Measurements from ENCODE around the gene GTPBP3.

The GTPBP3 gene

GRCh38 chr19:17309965-17310461 lies 27.3 kb upstream of the GTPBP3 start:
- DNase-seq: no peak

DNA sequence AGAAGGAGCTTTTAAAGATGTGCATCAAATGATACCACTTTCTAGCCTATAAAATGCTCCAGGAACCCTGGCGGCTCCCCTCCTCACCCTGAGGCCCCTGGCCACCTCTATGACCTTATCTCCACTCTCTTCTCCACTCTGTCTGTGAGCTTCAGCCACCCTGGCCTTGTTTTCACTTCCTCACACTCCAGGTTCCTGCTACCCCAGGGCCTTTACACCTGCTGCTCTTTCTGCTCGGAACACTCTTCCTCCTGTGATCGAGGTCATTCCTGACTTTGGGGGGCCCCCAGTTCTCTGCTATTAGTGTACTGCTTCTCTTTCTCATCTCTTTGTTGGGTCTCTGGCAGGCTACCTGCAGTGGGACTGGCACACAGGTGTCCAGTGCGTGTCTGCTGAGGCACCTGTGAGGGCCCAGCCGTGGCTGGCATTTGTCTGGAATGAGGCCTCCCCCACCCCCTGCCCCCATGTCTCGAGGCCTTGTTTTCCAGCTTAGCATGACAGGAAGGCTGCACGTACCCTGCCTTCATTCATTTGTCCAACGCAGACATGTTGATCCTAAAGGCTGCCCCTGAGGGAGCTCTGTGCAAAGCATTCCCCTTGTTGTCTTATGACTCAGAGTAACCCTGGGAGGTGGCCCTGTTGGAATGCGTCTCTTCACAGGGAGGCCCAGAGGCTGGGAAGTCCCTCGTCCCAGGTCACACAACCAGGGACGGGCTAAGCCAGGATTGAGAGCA lies 25.7 kb upstream of the GTPBP3 start:
- DNase-seq: no peak

- no peak for DNase-seq
Measured at GRCh38 chr19:17312189-17313113, 24.9 kb upstream of the GTPBP3 start.

DNA sequence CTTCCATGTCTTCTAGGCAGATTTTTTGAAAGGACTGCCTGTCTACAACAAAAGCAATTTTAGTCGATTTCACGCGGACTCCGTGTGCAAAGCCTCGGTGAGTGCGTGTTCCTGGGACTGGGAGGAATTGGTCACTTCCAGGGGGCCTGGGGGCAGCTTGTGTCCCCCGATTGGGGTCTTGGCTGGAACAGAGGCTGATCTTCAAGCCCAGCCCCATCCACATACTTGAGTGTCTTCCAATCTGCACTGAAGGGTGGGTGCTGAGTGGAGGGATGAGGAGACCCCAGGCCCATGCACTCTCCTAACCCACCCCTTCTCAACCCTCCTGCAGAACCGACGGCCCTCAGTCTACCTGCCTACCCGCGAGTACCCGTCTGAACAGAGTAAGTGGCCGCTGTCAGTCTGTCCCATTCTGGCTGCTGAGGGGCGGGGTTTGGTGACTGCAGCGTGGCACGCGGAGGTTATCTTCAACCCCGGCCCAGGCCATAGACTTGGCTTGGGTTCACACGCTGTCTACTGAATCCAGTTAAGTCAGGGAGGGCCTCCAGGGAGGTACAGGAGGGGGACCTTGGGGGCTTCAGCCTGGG lies 23.3 kb upstream of the GTPBP3 start:
- no peak for DNase-seq

- no peak for DNase-seq
Measured at GRCh38 chr19:17318966-17319365, 18.4 kb upstream of the GTPBP3 start.

DNA sequence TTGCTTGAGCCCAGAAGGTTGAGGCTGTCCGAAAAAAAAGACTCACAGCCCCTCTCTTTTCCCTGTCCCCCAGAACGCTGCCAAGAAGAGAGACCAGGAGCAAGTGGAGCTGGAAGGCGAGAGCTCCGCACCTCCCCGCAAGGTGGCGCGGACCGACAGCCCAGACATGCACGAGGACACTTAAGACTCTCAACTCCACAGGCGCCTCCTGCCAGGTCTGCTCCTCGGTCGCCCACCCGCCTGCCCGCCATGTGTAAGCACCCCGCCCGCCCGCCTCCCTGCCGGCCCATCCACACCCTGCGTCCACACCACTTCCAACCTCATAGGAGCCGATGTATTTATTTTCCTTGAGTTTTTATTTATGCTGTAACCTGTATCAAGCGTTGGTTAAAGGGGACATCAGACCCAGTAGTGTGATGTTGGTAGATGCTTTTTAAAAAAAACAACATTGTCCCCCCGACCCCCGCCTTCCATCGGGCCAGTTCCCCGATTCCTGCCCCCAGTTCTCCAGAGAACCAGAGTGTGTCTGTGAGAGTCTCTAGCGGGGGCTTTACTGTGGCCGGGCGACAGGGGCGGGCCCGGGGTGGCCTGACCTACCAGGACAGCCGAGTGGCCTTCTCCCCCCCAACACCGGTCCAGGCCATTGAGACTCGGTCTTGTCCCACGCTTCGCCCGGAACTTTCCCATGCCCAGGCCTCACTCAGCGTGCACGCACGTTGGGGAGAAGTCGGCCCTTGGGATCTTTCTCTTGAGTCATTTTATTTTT lies 17.7 kb upstream of the GTPBP3 start:
- no peak for DNase-seq

- DNase-seq: no peak
Measured at GRCh38 chr19:17320435-17320834, 16.9 kb upstream of the GTPBP3 start.

DNA sequence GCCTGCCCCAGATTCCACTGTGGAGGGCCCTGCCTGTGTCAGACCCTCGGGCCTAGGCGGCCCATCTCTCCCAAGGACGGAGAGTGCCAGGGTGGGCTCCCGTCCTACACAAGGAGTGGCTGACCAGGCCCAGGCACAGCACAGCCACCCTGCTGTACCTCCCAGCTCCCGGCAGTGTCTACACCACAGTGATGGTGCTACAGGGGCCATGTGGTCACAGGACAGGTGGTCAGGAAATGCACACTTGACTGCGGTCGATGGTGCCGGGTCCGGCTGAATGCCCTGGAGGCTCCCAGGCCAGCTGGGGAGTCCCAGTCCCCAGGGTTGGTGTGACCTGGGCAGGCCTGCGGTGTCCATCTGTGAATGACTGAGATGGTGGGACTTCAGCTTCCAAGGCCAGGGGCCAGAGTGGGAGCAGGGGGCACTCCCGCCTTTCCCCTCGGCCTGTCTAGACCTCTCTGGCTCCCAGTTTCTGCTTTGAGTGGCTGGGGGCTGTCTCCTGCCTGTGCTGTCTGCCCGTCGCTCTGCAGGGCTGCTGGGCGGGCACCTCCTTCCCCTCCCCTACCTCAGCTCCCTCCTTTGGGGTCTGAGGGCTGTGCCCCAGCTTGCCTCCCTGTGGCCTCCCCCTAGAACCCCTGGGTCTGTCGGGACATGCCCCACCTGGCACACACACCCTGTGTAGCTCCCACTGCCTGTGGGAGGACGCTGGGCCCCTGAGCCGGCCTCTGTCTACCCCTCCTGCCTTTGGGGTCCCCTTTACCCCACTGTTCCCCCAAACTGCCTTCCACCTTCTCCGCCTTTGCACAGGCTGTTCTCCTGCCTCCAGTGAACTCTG lies 15.5 kb upstream of the GTPBP3 start:
- DNase-seq: no peak

DNA sequence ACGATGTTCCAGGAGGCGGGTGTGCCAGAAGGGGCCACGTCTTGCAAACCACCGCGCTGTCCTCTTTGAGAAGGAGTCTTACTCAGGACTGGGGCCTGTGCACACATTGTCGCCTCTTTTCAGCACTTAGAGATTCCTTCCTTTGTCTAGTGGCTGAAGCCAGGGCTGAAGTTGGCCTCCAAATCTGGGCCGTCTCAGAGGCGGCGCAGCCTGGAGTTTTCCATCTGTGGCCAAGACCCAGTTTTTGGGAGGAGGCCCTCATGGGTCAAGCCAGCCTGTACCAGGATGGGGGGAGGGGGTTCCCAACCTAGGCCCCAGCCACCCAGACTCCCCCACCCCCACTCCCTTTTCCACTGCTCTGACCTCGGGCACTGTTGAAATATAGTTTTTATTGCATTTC lies 14.5 kb upstream of the GTPBP3 start:
- no peak for DNase-seq

DNA sequence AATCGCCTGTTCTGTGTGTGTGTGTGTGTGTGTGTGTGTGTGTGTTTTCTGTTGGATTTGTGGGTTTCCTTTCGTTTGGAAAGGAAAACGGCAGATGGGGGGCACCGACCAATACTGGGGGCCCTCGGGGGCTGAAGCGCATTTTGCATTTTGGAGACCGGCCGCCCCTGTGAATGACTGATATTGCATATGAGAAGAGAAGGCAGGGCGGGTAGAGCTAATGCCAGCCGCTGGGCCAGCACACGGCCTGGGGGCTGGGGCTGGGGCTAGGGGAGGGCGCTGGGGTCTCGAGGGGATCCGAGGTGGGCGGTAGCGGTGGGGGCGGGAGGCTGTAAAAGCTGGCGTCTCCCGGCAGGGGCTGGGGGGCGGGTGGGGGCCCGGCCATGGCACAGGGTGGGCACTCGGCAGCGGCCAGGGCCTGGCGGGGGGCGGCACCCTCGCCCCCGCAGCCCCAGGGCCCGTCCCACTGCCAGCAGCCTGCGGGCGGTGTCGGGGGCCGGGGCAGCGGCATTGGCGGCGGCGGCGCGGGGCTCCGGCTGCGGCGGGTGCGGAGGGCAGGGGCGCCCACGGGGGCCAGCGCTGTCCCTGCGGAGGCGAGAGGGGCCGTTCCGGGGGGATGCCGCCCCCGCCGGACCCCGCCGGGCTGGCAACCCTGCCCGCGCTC lies 13.9 kb upstream of the GTPBP3 start:
- no peak for DNase-seq

DNA sequence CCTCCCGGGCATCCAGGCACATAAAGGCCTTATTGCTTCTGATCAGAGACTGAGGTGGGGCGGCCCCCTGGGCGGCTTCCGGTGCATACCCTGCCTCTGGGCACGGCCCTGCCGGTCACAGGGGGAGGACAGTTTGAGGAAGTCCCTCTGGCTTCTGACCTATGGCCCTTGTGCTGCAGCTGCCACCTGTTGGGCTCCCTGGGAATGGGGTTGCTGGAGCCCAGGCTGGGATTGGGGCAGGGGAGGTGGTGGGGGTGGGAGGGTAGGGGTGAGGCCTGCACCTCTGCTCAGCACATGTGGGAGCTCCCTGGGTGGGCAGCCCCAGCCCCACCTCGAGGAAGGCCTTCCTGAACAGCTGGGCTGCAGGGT lies 13.4 kb upstream of the GTPBP3 start:
- DNase-seq: no peak

- no peak for DNase-seq
Measured at GRCh38 chr19:17324357-17325114, 12.8 kb upstream of the GTPBP3 start.

GRCh38 chr19:17325133-17325532 lies 12.2 kb upstream of the GTPBP3 start:
- no peak for DNase-seq

DNA sequence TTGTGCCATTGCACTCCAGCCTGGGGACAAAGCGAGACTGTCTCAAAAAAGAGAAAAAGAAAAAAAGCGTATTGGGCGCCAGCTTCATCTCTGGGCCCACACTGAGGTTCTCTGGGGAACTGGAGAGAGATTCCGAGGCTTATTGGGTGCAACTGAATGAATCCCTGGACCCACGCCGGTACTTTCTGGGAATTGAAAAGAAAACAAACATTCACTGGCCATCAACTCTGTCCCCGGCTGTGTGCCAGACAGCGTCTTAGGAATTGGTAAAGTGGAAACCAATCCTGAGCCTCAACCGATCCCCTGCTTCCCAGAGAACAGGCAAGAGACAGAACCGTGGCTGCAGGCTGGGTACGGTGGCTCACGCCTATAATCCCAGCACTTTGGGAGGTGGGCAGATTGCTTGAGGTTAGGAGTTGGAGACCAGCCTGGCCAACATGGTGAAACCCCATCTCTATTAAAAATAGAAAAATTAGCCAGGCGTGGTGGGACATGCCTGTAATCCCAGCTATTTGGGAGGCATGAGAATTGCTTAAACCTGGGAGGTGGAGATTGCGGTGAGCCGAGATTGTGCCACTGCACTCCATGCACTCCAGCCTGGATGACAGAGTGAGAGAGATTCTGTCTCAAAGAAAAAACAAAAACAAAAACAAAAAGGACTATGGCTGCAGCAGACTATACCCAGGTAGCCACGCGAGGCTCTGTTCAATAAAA lies 11.3 kb upstream of the GTPBP3 start:
- DNase-seq: no peak

DNA sequence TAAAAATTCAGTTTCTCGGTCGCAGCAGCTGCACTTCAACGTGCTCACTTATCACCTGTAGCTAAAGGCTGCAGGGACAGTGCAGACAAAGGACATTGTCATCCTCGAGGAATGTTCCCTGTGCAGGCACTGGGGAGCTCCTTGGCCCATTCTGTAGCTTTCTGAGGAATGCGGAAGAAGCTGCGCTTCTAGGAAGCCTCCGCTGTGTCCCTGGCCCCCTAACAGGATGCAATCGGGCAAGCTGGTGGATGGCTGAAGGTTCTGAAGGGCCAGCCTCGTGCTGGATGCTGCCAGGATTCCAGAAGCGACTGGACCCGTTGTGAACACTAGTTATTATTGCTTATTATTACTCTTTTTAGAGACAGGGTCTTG lies 10.8 kb upstream of the GTPBP3 start:
- DNase-seq: no peak

GRCh38 chr19:17327068-17327653 lies 10.2 kb upstream of the GTPBP3 start:
- DNase-seq: no peak

- DNase-seq: peak; percentile 66
Measured at GRCh38 chr19:17327654-17328516, 9.5 kb upstream of the GTPBP3 start.
